Measurements from ENCODE around the gene ARID2. TPM values are rescaled to one million over a fixed set of nuclear protein-coding genes. Genes with fewer than 3 reads are reported as not detected.

The ARID2 gene
- polyA plus RNA-seq, 1 donor from 2014 or later, result 20.6 TPM

GRCh38 chr12:45883187-45883586 lies 153.7 kb downstream of the ARID2 start:
- Histone ChIP-seq H3F3A (ENCODE audit: insufficient read depth, low read length, poor library complexity, severe bottlenecking) (no peaks in the 10 kb centered on the region), H4K20me1 (ENCODE audit: insufficient read depth) (no peaks in the 10 kb centered on the region), H3K9me2 (ENCODE audit: insufficient read depth, low read length) (no peaks in the 10 kb centered on the region), H3K4me2 (ENCODE audit: low read length) (no peak overlapping the region), H3K4me3 (ENCODE audit: low read length) (no peak overlapping the region), H2AFZ (ENCODE audit: low read depth, low read length) (no peak overlapping the region), H3K27me3 (ENCODE audit: insufficient read depth, low read depth, low read length) (no peaks in the 10 kb centered on the region), H3K36me3 (ENCODE audit: insufficient read depth, low read length) (no peaks in the 10 kb centered on the region), H3K27ac (ENCODE audit: low read length) (no peak overlapping the region), H3K79me2 (replicated peaks; ENCODE audit: insufficient read depth, low read length) (no peaks in the 10 kb centered on the region), H3K9ac (ENCODE audit: low read length) (no peak overlapping the region), H3K9me3 (ENCODE audit: low read length) (no peaks in the 10 kb centered on the region)
- TF ChIP-seq, protein P1, sequence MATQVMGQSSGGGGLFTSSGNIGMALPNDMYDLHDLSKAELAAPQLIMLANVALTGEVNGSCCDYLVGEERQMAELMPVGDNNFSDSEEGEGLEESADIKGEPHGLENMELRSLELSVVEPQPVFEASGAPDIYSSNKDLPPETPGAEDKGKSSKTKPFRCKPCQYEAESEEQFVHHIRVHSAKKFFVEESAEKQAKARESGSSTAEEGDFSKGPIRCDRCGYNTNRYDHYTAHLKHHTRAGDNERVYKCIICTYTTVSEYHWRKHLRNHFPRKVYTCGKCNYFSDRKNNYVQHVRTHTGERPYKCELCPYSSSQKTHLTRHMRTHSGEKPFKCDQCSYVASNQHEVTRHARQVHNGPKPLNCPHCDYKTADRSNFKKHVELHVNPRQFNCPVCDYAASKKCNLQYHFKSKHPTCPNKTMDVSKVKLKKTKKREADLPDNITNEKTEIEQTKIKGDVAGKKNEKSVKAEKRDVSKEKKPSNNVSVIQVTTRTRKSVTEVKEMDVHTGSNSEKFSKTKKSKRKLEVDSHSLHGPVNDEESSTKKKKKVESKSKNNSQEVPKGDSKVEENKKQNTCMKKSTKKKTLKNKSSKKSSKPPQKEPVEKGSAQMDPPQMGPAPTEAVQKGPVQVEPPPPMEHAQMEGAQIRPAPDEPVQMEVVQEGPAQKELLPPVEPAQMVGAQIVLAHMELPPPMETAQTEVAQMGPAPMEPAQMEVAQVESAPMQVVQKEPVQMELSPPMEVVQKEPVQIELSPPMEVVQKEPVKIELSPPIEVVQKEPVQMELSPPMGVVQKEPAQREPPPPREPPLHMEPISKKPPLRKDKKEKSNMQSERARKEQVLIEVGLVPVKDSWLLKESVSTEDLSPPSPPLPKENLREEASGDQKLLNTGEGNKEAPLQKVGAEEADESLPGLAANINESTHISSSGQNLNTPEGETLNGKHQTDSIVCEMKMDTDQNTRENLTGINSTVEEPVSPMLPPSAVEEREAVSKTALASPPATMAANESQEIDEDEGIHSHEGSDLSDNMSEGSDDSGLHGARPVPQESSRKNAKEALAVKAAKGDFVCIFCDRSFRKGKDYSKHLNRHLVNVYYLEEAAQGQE (IDR thresholded peaks at IDR 0.05; ENCODE audit: borderline replicate concordance), result no peak
- no peak for TF ChIP-seq MXI1 (conservative IDR thresholded peaks at IDR 0.05; ENCODE audit: poor library complexity, severe bottlenecking)
- TF ChIP-seq RAD21 (conservative IDR thresholded peaks at IDR 0.05), result no peak
- TF ChIP-seq EP300 (conservative IDR thresholded peaks at IDR 0.05; ENCODE audit: poor library complexity, severe bottlenecking), result no peak
- no peak for TF ChIP-seq EZH2 (IDR thresholded peaks at IDR 0.05; ENCODE audit: borderline replicate concordance, insufficient read depth, low read length, poor library complexity, severe bottlenecking)
- no peak for TF ChIP-seq TAF1 (IDR thresholded peaks at IDR 0.05; ENCODE audit: low read depth)
- TF ChIP-seq CTCF (IDR thresholded peaks at IDR 0.05; ENCODE audit: poor library complexity, severe bottlenecking), result no peak
- no peak for TF ChIP-seq POLR2AphosphoS5 (IDR thresholded peaks at IDR 0.05)
- no peak for TF ChIP-seq SMC3 (conservative IDR thresholded peaks at IDR 0.05; ENCODE audit: poor library complexity)

- Histone ChIP-seq H3F3A (ENCODE audit: insufficient read depth, low read length, poor library complexity, severe bottlenecking) (no peaks in the 10 kb centered on the region), H3K9me3 (ENCODE audit: low read length) (no peaks in the 10 kb centered on the region), H3K79me2 (replicated peaks; ENCODE audit: insufficient read depth, low read length) (no peaks in the 10 kb centered on the region), H3K4me2 (ENCODE audit: low read length) (no peak overlapping the region), H3K27me3 (ENCODE audit: insufficient read depth, low read depth, low read length) (no peaks in the 10 kb centered on the region), H4K20me1 (ENCODE audit: insufficient read depth) (no peaks in the 10 kb centered on the region), H3K9ac (ENCODE audit: low read length) (no peak overlapping the region), H3K27ac (ENCODE audit: low read length) (no peak overlapping the region), H3K36me3 (ENCODE audit: insufficient read depth, low read length) (no peaks in the 10 kb centered on the region), H3K9me2 (ENCODE audit: insufficient read depth, low read length) (no peaks in the 10 kb centered on the region), H2AFZ (ENCODE audit: low read depth, low read length) (no peak overlapping the region), H3K4me3 (ENCODE audit: low read length) (no peak overlapping the region)
- TF ChIP-seq MXI1 (conservative IDR thresholded peaks at IDR 0.05; ENCODE audit: poor library complexity, severe bottlenecking) (no peak), CTCF (IDR thresholded peaks at IDR 0.05; ENCODE audit: poor library complexity, severe bottlenecking) (no peak), EZH2 (IDR thresholded peaks at IDR 0.05; ENCODE audit: borderline replicate concordance, insufficient read depth, low read length, poor library complexity, severe bottlenecking) (no peak), TAF1 (IDR thresholded peaks at IDR 0.05; ENCODE audit: low read depth) (no peak), SMC3 (conservative IDR thresholded peaks at IDR 0.05; ENCODE audit: poor library complexity) (no peak), POLR2AphosphoS5 (IDR thresholded peaks at IDR 0.05) (no peak), EP300 (conservative IDR thresholded peaks at IDR 0.05; ENCODE audit: poor library complexity, severe bottlenecking) (no peak), RAD21 (conservative IDR thresholded peaks at IDR 0.05) (no peak)
- TF ChIP-seq, protein P1 (IDR thresholded peaks at IDR 0.05; ENCODE audit: borderline replicate concordance), result no peak
Measured at GRCh38 chr12:45886685-45887084, 157.2 kb downstream of the ARID2 start.

Data from neural cell (in vitro differentiated cells).